GM21786 (cell line): Measurements from ENCODE around the gene LPCAT3.

Experiments
- ATAC-seq: cut with Tn5 transposase; IDR thresholded peaks from one replicate; pipeline ENCODE4 v1.9.1; 2021; ENCODE audit not compliant: unreplicated experiment

LPCAT3 gene

GRCh38 chr12:6954316-6955107, 63.8 kb downstream of the LPCAT3 start:
- ATAC-seq = no peak

DNA sequence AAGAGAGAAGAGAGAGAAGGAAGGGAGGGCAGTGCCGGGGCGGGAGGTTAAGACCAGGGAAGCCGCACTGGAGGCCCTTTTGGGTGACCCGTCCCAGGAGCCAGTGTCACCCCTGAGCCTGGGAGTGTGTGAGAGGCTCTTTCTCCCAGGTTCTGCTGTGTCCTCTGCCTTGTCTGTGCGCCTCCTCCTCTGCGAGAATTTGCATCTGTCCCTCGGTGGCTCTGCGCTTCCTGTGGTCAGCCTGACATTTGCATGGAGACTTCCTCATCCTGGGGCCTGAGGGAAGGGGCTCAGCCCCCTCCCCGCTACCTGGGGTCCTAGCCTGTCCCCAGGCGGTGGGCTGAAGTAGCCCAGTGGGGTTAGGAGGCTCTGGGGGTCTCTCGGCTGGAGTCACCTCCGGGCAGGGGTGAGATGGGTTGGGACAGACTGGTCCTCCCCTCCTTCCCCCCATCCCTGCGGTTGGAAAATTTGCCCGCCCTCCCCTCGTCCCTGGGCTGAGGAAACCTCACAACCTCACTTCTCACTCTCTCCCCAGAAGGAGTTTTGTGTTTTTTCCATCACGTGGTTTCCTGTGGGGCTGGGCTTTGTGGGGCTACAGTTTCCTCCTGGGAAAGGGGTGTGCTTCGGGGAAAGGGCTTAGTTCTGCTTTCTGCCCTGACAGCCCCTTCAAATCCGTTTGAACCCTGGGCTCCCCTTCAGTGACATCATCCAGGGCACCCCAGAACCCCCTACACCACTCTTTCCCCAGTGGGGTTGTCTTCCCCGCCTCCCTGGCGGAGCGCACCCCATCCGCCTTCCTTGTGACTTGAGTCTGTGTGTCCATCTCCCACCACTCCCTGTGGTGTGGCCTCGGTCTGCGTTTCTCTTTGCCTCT, 64.6 kb downstream of the LPCAT3 start:
- peak; percentile 43 for ATAC-seq

GRCh38 chr12:6952863-6953441, 65.3 kb downstream of the LPCAT3 start:
- ATAC-seq = no peak

- ATAC-seq = no peak
These were observed 66.0 kb downstream of the LPCAT3 start for GRCh38 chr12:6952121-6952862.

DNA sequence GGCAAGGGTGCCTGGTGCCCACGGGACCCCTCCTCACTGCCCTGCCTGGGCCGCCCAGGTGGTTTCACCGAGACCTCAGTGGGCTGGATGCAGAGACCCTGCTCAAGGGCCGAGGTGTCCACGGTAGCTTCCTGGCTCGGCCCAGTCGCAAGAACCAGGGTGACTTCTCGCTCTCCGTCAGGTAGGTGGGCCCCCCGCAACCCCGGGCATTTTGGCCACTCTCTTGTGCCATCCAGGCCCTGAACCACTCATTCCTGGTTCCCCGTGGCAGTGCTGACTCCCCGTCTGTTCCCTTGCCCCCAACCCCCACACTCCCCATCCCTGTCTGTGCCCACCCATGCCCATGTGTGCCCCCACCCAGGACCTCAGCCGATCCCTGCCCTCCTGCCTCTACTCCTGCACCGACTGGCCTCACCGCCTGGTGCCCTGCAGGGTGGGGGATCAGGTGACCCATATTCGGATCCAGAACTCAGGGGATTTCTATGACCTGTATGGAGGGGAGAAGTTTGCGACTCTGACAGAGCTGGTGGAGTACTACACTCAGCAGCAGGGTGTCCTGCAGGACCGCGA, 66.6 kb downstream of the LPCAT3 start:
- ATAC-seq = no peak

DNA sequence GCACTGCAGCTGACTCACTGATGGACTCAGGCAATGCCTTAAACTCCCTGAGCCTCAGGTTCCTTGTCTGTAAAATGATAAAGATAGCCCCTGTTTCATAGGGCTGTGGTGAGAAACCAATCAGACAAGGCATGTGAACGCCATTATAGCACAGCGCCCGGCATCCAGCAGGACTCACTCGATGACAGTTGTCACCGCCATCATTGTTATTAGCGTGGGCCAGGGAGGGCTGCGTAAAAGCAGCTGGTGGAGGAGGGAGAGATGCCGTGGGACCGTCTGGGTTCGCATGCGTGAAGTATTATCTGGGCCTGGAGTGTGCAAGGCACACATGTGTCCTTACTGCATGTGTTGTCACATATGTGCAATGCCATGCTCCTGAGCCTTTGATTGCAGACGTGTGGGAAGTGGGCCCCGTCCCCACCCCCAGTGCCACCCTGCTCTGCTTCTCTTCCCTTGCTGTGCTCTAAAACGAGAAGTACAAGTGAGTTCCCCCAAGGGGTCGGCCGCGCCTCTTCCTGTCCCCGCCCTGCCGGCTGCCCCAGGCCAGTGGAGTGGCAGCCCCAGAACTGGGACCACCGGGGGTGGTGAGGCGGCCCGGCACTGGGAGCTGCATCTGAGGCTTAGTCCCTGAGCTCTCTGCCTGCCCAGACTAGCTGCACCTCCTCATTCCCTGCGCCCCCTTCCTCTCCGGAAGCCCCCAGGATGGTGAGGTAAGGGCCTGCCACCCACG, 67.3 kb downstream of the LPCAT3 start, which contains the start of gene PTPN6:
Gene PTPN6 (plus strand): TSS at position 546 of the 730 bp plus-strand sequence. CDS start 157 bp downstream, at position 703.
- peak; percentile 18 for ATAC-seq

DNA sequence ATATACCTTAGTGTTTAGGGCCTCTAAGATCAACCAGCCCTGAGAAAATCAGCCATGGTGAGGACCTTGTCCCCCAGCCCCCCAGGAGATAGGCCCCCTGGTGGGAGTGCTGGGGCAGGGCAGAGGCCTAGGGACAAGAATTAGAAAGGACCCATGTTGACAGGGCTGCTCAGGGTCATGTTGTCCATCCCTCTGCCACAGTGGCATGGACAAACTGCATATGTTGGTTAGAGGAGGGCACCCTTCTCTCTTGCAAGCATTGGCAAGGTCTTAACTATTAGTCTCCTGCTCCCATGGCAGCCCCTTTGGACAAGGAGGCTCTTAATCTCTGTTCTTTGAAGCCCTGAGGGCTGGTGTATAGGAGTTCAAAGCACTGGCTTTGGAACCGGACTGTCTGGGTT, 67.9 kb downstream of the LPCAT3 start:
- no peak for ATAC-seq

GRCh38 chr12:6948873-6949594, 69.2 kb downstream of the LPCAT3 start:
- no peak for ATAC-seq

GRCh38 chr12:6947615-6948014, 70.7 kb downstream of the LPCAT3 start:
- no peak for ATAC-seq

- ATAC-seq = no peak
These were observed 71.3 kb downstream of the LPCAT3 start for GRCh38 chr12:6946920-6947374.

- ATAC-seq = peak; percentile 23
These were observed 72.0 kb downstream of the LPCAT3 start for GRCh38 chr12:6946033-6946919.

GRCh38 chr12:6945613-6946012, 72.7 kb downstream of the LPCAT3 start:
- no peak for ATAC-seq

GRCh38 chr12:6944381-6945186, 73.7 kb downstream of the LPCAT3 start:
- ATAC-seq = peak; percentile 36

DNA sequence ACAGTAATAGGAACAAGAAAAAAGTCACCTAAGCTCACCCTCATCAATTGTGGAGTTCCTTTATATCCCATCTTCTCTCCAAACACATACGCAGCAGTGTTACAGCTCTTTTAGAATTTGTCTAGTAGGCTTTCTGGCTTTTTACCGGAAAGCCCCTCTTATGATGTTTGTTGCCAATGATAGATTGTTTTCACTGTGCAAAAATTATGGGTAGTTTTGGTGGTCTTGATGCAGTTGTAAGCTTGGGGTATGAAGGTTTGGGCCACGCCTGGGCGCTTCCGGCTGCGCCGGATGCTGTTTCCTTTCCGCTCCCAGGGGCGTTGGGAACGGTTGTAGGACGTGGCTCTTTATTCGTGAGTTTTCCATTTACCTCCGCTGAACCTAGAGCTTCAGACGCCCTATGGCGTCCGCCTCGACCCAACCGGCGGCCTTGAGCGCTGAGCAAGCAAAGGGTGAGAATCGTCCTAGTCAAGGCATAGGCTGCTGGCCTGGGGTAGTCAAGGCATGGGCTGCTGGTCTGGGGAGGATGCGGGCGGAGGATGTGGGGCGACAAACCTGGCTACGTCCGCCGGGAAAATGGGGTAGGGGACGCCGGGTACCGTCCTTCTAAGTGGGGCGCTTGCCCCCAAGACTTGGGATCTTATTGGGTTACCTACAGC, 74.4 kb downstream of the LPCAT3 start, which contains the start of the genes C12orf57 and RNU7-1:
Gene C12orf57 (plus strand): TSS at position 301 of the 659 bp plus-strand sequence. CDS start 100 bp downstream, at position 401.
Gene RNU7-1 (plus strand): TSS at position 95 of the 659 bp plus-strand sequence.
- peak; percentile 25 for ATAC-seq

DNA sequence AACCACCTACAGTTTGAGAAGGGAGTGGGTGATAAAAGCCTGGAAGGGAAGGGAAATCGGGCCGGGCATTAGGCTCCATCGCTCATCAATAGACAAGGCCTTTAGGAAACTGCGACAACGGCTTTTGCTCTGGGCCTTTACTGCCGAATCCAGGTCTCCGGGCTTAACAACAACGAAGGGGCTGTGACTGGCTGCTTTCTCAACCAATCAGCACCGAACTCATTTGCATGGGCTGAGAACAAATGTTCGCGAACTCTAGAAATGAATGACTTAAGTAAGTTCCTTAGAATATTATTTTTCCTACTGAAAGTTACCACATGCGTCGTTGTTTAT, 74.9 kb downstream of the LPCAT3 start:
- peak; percentile 25 for ATAC-seq

DNA sequence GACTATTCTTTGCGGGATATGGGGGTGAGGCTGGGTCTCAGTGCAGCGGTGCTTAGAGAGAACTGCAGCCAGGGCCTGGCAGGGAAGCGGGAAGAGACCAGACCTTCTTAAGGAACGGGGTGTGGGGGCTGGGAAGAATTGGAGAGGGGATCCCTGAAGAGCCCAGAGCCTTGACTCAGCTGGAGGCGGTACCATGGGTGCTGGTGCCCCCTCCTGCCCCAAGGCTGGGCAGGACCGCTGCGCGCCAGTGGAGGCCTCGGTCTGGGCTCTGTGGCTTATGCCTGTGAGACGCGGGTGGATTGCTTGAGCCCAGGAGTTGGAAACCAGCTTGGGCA, 76.0 kb downstream of the LPCAT3 start:
- no peak for ATAC-seq

GRCh38 chr12:6941782-6942181, 76.5 kb downstream of the LPCAT3 start:
- ATAC-seq = no peak
